Tibial nerve (tissue), 3 donors: Measurements from ENCODE around the gene SIGMAR1.

Source experiments
- POLR2A ChIP-seq, 2 donors: fragments of 450-650 bp; IDR thresholded peaks; one replicate each; pipeline ENCODE4 v1.6.1; 2017; ENCODE audit warnings: antibody characterized with exemption in 2 of 2, mild to moderate bottlenecking in 2 of 2, moderate library complexity in 2 of 2
- TF ChIP-seq, protein P1 (sequence below), 5 experiments: fragments of 200-600 bp in 3 of 5; fragments of 450-650 bp in 2 of 5; sonication (generic) in 3 of 5; IDR thresholded peaks; one replicate each; pipeline ENCODE4 v1.5.1; 2016 to 2019; ENCODE audit warnings: antibody characterized with exemption in 5 of 5, mild to moderate bottlenecking in 3 of 5, moderate library complexity in 2 of 5

DNA sequence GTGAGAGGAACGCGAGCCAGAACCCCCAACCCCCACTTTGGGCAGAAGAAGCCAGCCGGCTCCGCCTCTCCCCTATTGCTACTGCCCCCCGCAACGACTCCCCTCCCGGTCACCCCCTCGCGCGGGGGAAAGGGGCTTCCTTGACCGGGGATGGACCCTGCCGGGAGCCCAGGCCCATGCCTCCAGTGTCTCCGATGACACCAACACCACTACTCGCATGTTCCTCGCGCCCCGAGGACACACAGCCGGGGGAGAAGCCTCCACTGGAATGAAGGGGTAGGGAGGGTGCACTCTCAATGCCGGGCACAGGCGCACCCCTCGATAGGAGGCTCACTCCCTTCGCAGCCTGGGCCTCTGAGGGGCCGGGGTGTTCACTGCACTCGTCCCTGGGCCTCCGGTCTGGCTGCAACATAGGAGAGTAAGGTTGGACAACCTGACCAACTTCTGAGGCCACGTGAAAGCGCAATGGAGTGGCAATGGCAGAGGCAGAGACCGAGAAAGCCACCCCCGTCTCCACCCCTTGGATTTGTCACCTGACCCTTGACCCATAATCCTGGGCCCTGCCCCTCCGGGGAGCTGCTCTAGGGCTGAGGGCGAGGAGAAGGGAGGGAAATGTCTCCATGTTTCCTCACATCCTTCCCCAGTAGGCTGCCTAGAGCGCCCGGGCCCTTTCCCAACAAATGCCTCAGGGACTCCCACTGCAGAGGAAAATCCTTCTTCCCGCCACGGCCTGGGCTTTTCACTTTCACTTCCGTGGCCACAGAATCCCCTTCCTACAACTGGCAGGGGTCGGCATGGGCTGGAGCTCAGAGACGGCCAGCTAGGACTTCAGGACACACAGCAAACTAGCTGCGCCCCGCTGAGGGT is 47.0 kb downstream of the SIGMAR1 start:
- TF ChIP-seq, protein P1, sequence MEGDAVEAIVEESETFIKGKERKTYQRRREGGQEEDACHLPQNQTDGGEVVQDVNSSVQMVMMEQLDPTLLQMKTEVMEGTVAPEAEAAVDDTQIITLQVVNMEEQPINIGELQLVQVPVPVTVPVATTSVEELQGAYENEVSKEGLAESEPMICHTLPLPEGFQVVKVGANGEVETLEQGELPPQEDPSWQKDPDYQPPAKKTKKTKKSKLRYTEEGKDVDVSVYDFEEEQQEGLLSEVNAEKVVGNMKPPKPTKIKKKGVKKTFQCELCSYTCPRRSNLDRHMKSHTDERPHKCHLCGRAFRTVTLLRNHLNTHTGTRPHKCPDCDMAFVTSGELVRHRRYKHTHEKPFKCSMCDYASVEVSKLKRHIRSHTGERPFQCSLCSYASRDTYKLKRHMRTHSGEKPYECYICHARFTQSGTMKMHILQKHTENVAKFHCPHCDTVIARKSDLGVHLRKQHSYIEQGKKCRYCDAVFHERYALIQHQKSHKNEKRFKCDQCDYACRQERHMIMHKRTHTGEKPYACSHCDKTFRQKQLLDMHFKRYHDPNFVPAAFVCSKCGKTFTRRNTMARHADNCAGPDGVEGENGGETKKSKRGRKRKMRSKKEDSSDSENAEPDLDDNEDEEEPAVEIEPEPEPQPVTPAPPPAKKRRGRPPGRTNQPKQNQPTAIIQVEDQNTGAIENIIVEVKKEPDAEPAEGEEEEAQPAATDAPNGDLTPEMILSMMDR (IDR thresholded peaks at IDR 0.05), result no peak
- no peak for TF ChIP-seq POLR2A (IDR thresholded peaks at IDR 0.05)
